SU-DHL-6 (cell line): ENCODE measurements around the gene TNS4.

ENCODE experiments used
- EZH2phosphoT487 ChIP-seq: fragments of 200-600 bp; sonication (generic), shearing (Covaris generic); conservative IDR thresholded peaks from 2 replicates; pipeline ENCODE4 v1.6.1; 2018; ENCODE audit warnings: mild to moderate bottlenecking, antibody characterized with exemption, low read length, moderate library complexity, mixed read lengths
- TF ChIP-seq, protein P1 (sequence below): fragments of 200-600 bp; sonication (generic); IDR thresholded peaks from one replicate; pipeline ENCODE4 v1.5.1; 2017; ENCODE audit warnings: antibody characterized with exemption, mild to moderate bottlenecking, low read length, moderate library complexity; ENCODE audit not compliant: insufficient read depth, poor library complexity, severe bottlenecking

DNA sequence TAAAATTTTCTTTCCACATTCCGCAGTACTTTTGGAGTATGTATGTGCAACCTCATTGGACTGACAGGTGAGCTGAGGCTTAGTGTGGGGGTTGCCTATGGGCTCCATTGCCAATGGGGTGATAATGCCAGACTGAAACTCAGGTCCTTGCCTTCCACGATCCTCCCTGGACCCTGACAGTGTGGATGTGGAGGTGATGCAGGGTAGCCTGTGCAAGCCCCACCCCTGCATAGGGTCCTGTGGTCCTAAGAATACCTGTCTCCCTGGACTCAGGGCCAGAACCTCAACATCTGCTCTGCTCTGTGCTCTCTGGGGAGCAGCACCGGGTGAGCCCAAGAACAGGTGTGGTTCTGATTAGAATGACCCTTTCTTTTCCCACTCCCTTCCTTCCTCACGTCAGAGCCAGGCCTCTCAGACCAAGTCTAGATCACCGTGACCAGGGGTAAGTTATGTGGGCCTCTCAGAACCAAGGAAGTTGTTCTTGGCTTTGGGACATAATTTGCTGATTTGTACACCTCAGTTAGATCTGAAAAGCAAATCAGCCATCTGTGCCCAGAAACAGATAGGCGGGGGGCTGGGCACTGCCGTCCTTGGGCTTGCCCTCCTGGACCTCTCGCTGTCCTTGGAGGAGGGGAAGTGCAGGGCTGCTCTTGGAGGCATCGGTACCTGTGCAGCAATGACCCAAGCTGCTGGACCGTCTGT lies 8.4 kb upstream of the TNS4 start:
- TF ChIP-seq, protein P1, sequence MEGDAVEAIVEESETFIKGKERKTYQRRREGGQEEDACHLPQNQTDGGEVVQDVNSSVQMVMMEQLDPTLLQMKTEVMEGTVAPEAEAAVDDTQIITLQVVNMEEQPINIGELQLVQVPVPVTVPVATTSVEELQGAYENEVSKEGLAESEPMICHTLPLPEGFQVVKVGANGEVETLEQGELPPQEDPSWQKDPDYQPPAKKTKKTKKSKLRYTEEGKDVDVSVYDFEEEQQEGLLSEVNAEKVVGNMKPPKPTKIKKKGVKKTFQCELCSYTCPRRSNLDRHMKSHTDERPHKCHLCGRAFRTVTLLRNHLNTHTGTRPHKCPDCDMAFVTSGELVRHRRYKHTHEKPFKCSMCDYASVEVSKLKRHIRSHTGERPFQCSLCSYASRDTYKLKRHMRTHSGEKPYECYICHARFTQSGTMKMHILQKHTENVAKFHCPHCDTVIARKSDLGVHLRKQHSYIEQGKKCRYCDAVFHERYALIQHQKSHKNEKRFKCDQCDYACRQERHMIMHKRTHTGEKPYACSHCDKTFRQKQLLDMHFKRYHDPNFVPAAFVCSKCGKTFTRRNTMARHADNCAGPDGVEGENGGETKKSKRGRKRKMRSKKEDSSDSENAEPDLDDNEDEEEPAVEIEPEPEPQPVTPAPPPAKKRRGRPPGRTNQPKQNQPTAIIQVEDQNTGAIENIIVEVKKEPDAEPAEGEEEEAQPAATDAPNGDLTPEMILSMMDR: no peak
- TF ChIP-seq EZH2phosphoT487: no peak
